BE2C (cell line): ENCODE results near the gene PDE4A.

Experiments
- DNase-seq: peaks from one replicate; pipeline ENCODE4 v3.0.0-alpha.2; 2020
- H3K27me3 ChIP-seq: fragments of 250-450 bp; sonication (Bioruptor Pico); 2 replicates; pipeline ENCODE4 v1.5.1; 2020; ENCODE audit warnings: mild to moderate bottlenecking
- H3K36me3 ChIP-seq: fragments of 250-450 bp; sonication (Bioruptor Pico); 2 replicates; pipeline ENCODE4 v1.5.1; 2020; ENCODE audit warnings: mild to moderate bottlenecking
- H3K4me1 ChIP-seq: fragments of 250-450 bp; sonication (Bioruptor Pico); 2 replicates; pipeline ENCODE4 v1.5.1; 2020
- H3K4me3 ChIP-seq: 2 replicates; pipeline ENCODE4 v1.5.1; 2011; ENCODE audit warnings: low read depth, low read length
- H3K9me3 ChIP-seq: fragments of 250-450 bp; sonication (Bioruptor Pico); 2 replicates; pipeline ENCODE4 v1.5.1; 2020
- TF ChIP-seq, protein P1 (sequence below): IDR thresholded peaks from 2 replicates; pipeline ENCODE4 v1.5.1; 2012; ENCODE audit warnings: mild to moderate bottlenecking, low read depth, low read length

PDE4A gene

DNA sequence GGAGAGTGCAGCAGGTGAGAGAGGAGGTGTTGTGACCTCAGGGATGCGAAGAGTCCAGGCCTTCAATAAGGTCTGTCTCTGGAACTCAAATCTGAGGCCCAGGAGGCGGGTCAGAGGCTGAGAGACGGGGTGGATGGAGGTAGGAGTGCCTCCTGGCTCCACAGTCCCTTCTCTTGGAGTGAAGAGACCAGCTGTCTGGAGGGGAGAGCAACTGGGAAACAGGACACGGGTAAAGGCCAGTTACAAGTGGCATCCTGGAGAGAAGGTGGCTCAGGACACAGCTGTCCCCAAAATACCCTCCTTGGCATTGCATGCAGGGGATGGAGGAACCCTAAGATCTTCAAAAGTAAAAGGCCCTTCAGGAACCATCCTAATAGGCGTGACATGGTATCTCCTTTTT, 19.2 kb downstream of the PDE4A start:
- H3K4me3 ChIP-seq: no peak overlapping the region
- TF ChIP-seq, protein P1, sequence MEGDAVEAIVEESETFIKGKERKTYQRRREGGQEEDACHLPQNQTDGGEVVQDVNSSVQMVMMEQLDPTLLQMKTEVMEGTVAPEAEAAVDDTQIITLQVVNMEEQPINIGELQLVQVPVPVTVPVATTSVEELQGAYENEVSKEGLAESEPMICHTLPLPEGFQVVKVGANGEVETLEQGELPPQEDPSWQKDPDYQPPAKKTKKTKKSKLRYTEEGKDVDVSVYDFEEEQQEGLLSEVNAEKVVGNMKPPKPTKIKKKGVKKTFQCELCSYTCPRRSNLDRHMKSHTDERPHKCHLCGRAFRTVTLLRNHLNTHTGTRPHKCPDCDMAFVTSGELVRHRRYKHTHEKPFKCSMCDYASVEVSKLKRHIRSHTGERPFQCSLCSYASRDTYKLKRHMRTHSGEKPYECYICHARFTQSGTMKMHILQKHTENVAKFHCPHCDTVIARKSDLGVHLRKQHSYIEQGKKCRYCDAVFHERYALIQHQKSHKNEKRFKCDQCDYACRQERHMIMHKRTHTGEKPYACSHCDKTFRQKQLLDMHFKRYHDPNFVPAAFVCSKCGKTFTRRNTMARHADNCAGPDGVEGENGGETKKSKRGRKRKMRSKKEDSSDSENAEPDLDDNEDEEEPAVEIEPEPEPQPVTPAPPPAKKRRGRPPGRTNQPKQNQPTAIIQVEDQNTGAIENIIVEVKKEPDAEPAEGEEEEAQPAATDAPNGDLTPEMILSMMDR: no peak
- no peaks in the 10 kb centered on the region for H3K4me1 ChIP-seq
- H3K27me3 ChIP-seq: no peaks in the 10 kb centered on the region
- no peaks in the 10 kb centered on the region; the same call in none of the 2 replicates for H3K9me3 ChIP-seq
- H3K36me3 ChIP-seq: no peaks in the 10 kb centered on the region
- no peak for DNase-seq

DNA sequence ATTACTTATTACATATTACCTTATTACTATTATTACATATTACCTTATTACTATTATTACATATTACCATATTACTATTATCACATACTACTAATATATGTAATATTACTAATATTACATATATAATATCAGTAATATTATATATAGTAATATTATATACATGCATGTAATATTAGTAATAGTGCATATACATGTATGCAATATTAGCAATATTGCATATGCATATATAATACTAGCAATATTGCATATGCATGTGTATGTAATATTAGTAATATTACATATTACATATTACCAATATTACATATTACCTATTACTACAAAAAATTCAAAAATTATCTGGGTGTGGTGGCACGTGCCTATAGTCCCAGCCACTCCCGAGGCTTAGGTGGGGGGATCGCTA, 22.4 kb downstream of the PDE4A start:
- TF ChIP-seq, protein P1: no peak
- Histone ChIP-seq H3K4me3 (no peak overlapping the region), H3K27me3 (no peaks in the 10 kb centered on the region), H3K4me1 (no peaks in the 10 kb centered on the region), H3K9me3 (no peaks in the 10 kb centered on the region; the same call in none of the 2 replicates), H3K36me3 (no peaks in the 10 kb centered on the region)
- DNase-seq: no peak

DNA sequence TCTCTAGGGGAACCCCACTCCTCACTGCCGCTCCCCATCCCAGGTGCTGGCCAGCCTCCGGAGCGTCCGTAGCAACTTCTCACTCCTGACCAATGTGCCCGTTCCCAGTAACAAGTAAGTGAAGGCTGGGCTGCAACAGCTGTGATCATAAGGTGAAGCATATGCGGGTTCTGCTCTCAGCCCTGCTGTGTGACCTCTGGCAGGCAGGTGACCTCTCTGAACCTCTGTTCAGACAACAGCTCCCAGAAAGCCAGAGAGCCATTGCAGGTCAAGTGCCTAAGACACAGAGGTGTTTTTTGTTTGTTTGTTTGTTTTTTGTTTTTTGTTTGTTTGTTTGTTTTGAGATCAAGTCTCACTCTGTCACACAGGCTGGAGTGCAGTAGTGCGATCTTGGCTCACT, 28.7 kb downstream of the PDE4A start:
- no peaks in the 10 kb centered on the region; the same call in 1 of the 2 replicates for H3K4me1 ChIP-seq

DNA sequence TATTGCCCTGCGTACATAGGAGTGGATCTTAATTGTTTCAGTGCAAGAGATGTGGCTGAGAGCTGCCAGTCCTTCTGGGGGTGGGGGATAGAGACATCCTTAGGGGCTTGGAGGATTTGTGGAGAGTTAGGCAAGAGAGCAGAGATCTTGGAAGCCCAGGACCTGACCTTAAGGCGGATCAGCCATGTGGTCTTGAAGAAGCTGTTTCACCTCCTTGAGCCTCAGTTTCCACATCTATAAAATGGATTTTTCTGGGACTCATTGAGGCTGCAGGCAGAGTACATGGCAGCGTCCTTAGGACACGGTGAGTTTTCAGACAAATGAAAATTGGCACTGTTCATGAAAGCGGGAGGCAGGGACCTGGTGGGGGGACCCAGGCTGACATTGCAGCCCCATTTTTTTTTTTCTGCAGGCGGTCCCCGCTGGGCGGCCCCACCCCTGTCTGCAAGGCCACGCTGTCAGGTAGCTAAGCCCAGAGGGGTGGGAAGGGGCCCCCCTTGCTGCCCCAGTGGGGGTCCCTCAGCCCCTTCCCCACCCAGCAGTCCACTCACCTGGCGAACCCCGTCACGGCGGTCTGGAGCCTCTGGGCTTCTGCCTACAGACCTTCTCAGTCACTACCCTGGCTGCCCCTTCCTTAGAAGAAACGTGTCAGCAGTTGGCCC, 30.0 kb downstream of the PDE4A start:
- TF ChIP-seq, protein P1: no peak
- no peaks in the 10 kb centered on the region for H3K27me3 ChIP-seq
- H3K4me1 ChIP-seq: no peaks in the 10 kb centered on the region; the same call in 1 of the 2 replicates
- no peaks in the 10 kb centered on the region for H3K9me3 ChIP-seq
- H3K36me3 ChIP-seq: no peaks in the 10 kb centered on the region
- H3K4me3 ChIP-seq: no peak overlapping the region
- no peak for DNase-seq

More for the DNA sequence above, 28.7 kb downstream of the PDE4A start:
- no peak overlapping the region for H3K4me3 ChIP-seq
- H3K36me3 ChIP-seq: no peaks in the 10 kb centered on the region
- no peak for DNase-seq
- TF ChIP-seq, protein P1: no peak
- H3K27me3 ChIP-seq: no peaks in the 10 kb centered on the region
- H3K9me3 ChIP-seq: no peaks in the 10 kb centered on the region; the same call in none of the 2 replicates

DNA sequence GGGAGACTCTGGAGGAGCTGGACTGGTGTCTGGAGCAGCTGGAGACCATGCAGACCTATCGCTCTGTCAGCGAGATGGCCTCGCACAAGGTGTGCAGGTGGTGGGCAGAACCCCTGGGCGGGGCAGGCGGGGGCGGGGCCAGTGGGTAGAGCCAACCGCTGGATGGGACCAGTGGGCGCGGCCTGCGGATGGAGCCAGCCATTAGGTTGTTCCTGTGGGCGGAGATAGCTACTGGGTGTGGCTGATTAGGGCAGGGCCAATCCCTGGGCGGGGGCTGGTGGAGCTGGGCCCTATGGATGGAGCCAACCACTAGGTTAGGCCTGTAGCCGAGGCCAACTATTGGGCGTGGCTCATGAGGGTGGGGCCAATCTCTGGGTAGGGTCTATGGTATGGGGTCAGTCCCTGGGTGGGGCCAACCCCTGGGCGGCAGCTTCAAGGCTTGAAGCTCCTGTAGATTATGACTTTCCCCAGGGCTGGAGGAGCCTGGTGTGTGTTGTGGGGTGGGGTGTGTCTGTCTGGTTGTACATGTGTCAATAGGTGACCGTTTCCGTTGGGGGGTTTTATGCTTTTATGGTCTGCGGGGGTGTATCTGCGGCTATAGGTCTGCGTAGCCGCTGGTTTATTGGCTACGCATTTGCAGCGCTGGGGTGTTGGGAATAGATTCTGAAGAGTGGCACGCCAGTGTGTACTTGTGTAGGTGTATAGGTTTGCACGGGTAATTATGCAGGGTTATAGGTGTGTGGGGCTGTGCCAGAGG, 30.7 kb downstream of the PDE4A start:
- Histone ChIP-seq H3K36me3 (no peaks in the 10 kb centered on the region), H3K9me3 (no peaks in the 10 kb centered on the region), H3K4me3 (no peak overlapping the region), H3K4me1 (no peaks in the 10 kb centered on the region; the same call in 1 of the 2 replicates), H3K27me3 (no peaks in the 10 kb centered on the region)
- TF ChIP-seq, protein P1: no peak
- peak; percentile 71 for DNase-seq
